ENCODE measurements around the gene HIC1. TPM values are rescaled to one million over a fixed set of nuclear protein-coding genes. Genes with fewer than 3 reads are reported as not detected.
A peak's percentile ranks its signal among the peaks of the same experiment; 100 is the strongest.

Gene HIC1
- total RNA-seq, 1 donor, result 18.5 TPM

DNA sequence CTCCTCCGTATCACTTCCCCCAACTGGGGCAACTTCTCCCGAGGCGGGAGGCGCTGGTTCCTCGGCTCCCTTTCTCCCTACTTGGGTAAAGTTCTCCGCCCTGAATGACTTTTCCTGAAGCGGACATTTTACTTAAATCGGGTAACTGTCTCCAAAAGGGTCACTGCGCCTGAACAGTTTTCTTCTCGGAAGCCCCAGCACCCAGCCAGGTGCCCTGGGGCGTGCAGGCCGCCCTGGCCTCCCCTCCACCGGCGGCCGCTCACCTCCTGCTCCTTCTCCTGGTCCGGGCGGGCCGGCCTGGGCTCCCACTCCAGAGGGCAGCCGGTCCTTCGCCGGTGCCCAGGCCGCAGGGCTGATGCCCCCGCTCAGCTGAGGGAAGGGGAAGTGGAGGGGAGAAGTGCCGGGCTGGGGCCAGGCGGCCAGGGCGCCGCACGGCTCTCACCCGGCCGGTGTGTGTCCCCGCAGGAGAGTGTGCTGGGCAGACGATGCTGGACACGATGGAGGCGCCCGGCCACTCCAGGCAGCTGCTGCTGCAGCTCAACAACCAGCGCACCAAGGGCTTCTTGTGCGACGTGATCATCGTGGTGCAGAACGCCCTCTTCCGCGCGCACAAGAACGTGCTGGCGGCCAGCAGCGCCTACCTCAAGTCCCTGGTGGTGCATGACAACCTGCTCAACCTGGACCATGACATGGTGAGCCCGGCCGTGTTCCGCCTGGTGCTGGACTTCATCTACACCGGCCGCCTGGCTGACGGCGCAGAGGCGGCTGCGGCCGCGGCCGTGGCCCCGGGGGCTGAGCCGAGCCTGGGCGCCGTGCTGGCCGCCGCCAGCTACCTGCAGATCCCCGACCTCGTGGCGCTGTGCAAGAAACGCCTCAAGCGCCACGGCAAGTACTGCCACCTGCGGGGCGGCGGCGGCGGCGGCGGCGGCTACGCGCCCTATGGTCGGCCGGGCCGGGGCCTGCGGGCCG is 1.6 kb downstream of the HIC1 start:
- Histone ChIP-seq H2AFZ (ENCODE audit: low read length) (no peak overlapping the region), H3K9me3 (ENCODE audit: low read depth, low read length) (no peaks in the 10 kb centered on the region), H3K27ac (ENCODE audit: low read depth, low read length) (peak overlapping the region; percentile 58), H3K4me3 (ENCODE audit: insufficient read depth, low read length) (peak overlapping the region; percentile 64), H3K36me3 (ENCODE audit: insufficient read depth, low read length) (peaks cover 30% of the 10 kb centered on the region), H3K27me3 (ENCODE audit: insufficient read depth, low read length) (peaks cover 4% of the 10 kb centered on the region), H3K79me2 (ENCODE audit: insufficient read depth, low read length) (peaks cover 25% of the 10 kb centered on the region), H4K20me1 (ENCODE audit: insufficient read depth, low read length) (no peaks in the 10 kb centered on the region), H3K4me2 (ENCODE audit: insufficient read depth, low read length) (peak overlapping the region; percentile 68), H3K4me1 (ENCODE audit: insufficient read depth, low read length) (peaks cover 6% of the 10 kb centered on the region)
- no peak for TF ChIP-seq CTCF (IDR thresholded peaks at IDR 0.05; ENCODE audit: extremely low read depth, low read depth, low read length)
- peak; percentile 96 for DNase-seq (ENCODE audit: insufficient read length, low spot score, missing footprints)

- Histone ChIP-seq H3K79me2 (ENCODE audit: insufficient read depth, low read length) (peaks cover 25% of the 10 kb centered on the region), H3K4me1 (ENCODE audit: insufficient read depth, low read length) (peaks cover 11% of the 10 kb centered on the region), H3K27me3 (ENCODE audit: insufficient read depth, low read length) (no peaks in the 10 kb centered on the region), H3K27ac (ENCODE audit: low read depth, low read length) (no peak overlapping the region), H3K36me3 (ENCODE audit: insufficient read depth, low read length) (peaks cover 37% of the 10 kb centered on the region), H4K20me1 (ENCODE audit: insufficient read depth, low read length) (no peaks in the 10 kb centered on the region), H3K9me3 (ENCODE audit: low read depth, low read length) (no peaks in the 10 kb centered on the region), H3K4me2 (ENCODE audit: insufficient read depth, low read length) (no peak overlapping the region), H2AFZ (ENCODE audit: low read length) (no peak overlapping the region), H3K4me3 (ENCODE audit: insufficient read depth, low read length) (no peak overlapping the region)
- TF ChIP-seq CTCF (IDR thresholded peaks at IDR 0.05; ENCODE audit: extremely low read depth, low read depth, low read length), result no peak
- peak; percentile 80 for DNase-seq (ENCODE audit: insufficient read length, low spot score, missing footprints)
These were observed 2.4 kb downstream of the HIC1 start for GRCh38 chr17:2057175-2057759.

- peaks cover 43% of the 10 kb centered on the region for H3K36me3 ChIP-seq (ENCODE audit: insufficient read depth, low read length)
- H2AFZ ChIP-seq (ENCODE audit: low read length), result no peak overlapping the region
- no peak overlapping the region for H3K4me3 ChIP-seq (ENCODE audit: insufficient read depth, low read length)
- H3K9me3 ChIP-seq (ENCODE audit: low read depth, low read length), result no peaks in the 10 kb centered on the region
- H3K27me3 ChIP-seq (ENCODE audit: insufficient read depth, low read length), result no peaks in the 10 kb centered on the region
- H4K20me1 ChIP-seq (ENCODE audit: insufficient read depth, low read length), result no peaks in the 10 kb centered on the region
- TF ChIP-seq CTCF (IDR thresholded peaks at IDR 0.05; ENCODE audit: extremely low read depth, low read depth, low read length), result no peak
- H3K79me2 ChIP-seq (ENCODE audit: insufficient read depth, low read length), result peaks cover 25% of the 10 kb centered on the region
- H3K4me1 ChIP-seq (ENCODE audit: insufficient read depth, low read length), result peaks cover 17% of the 10 kb centered on the region
- DNase-seq (ENCODE audit: insufficient read length, low spot score, missing footprints), result peak; percentile 80
- H3K27ac ChIP-seq (ENCODE audit: low read depth, low read length), result no peak overlapping the region
- no peak overlapping the region for H3K4me2 ChIP-seq (ENCODE audit: insufficient read depth, low read length)
These were observed 3.1 kb downstream of the HIC1 start for GRCh38 chr17:2057760-2058585.
